Measurements from ENCODE around the gene AVL9. TPM values are rescaled to one million over a fixed set of nuclear protein-coding genes. Genes with fewer than 3 reads are reported as not detected.

The AVL9 gene
- total and polyA plus RNA-seq, 2 of the 4 experiments (the other 2 are of a cell fraction) = 13.1 to 21.7 TPM

GRCh38 chr7:32481176-32481575, 14.1 kb upstream of the AVL9 start:
- Histone ChIP-seq H3K9me3 (ENCODE audit: control insufficient read depth, insufficient read depth, low read length) (no peaks in the 10 kb centered on the region), H4K91ac (ENCODE audit: insufficient read depth, low read depth, low read length) (no peak overlapping the region), H3K14ac (replicated peaks; ENCODE audit: low read depth, low read length) (no peak overlapping the region), H2BK5ac (ENCODE audit: low read depth, low read length, poor library complexity, severe bottlenecking) (no peak overlapping the region), H4K5ac (ENCODE audit: low read depth, low read length) (no peak overlapping the region), H3K27ac (ENCODE audit: insufficient read depth, low read length) (no peak overlapping the region), H2AK9ac (replicated peaks; ENCODE audit: low read depth, low read length, poor library complexity) (no peak overlapping the region), H3K79me1 (ENCODE audit: low read depth in 1 of 2, low read length in 2 of 2) (no peaks in the 10 kb centered on the region), H3K9ac (ENCODE audit: low read depth, low read length) (no peak overlapping the region), H3K36me3 (ENCODE audit: control insufficient read depth, insufficient read depth, low read length) (no peaks in the 10 kb centered on the region), H2BK20ac (ENCODE audit: low read depth, low read length) (no peak overlapping the region), H2AK5ac (ENCODE audit: low read depth, low read length) (no peak overlapping the region), H4K8ac (ENCODE audit: low read depth in 2 of 2, low read length in 2 of 2) (no peak overlapping the region), H3K9me1 (ENCODE audit: insufficient read depth, low read length) (no peaks in the 10 kb centered on the region), H3K4me1 (ENCODE audit: control insufficient read depth, insufficient read depth, low read length) (no peaks in the 10 kb centered on the region), H3K4ac (ENCODE audit: low read depth, low read length) (no peak overlapping the region), H2BK15ac (ENCODE audit: low read depth, low read length) (no peak overlapping the region), H3K56ac (ENCODE audit: extremely low read depth, insufficient read depth, low read length) (no peak overlapping the region), H3K4me3 (ENCODE audit: insufficient read depth, low read depth, low read length) (no peak overlapping the region), H3K23ac (ENCODE audit: low read depth, low read length) (no peak overlapping the region), H4K20me1 (ENCODE audit: insufficient read depth, low read length) (no peaks in the 10 kb centered on the region), H3K18ac (ENCODE audit: low read depth, low read length) (no peak overlapping the region), H3K27me3 (ENCODE audit: control insufficient read depth, insufficient read depth, low read length) (no peaks in the 10 kb centered on the region), H3K4me2 (ENCODE audit: low read depth, low read length) (no peak overlapping the region), H2BK120ac (ENCODE audit: low read depth, low read length) (no peak overlapping the region), H2AFZ (replicated peaks; ENCODE audit: low read length, poor library complexity) (no peak overlapping the region)
- dilution Hi-C loops (cut with HindIII; ENCODE audit: low sequenced_read_pairs, unreplicated experiment) (no loop called here), in situ Hi-C loops (cut with MboI; ENCODE audit: low sequenced_read_pairs) (loop anchor here (5.0 kb wide), 1 partner anchor 739 kb away; no protein-coding TSS in a partner anchor), intact Hi-C loops (cut with micrococcal nuclease) (loop anchor here (10.0 kb wide), 1 partner anchor 436 kb away; no protein-coding TSS in a partner anchor)
- ChIA-PET POLR2A (ENCODE audit: unreplicated experiment) (no interaction called here), CTCF (no interaction called here)
- WGBS, 2 experiments (ENCODE audit: extremely low coverage in 2 of 2, insufficient read length in 1 of 2) = no CpG with 5 or more reads among the region's 1 CpG
- no peak for DNase-seq
- BruUV-seq (replicated peaks) = no TSS peak
- no peak for ATAC-seq (ENCODE audit: low read depth)
- no peak for TF ChIP-seq POLR2A (IDR thresholded peaks at IDR 0.05; ENCODE audit: low read depth, low read length)
- no peak for TF ChIP-seq SMC3 (IDR thresholded peaks at IDR 0.05; ENCODE audit: low read depth, low read length)
- TF ChIP-seq RAD21 (IDR thresholded peaks at IDR 0.05; ENCODE audit: low read length) = no peak
- TF ChIP-seq NFE2L2 (IDR thresholded peaks at IDR 0.05; ENCODE audit: low read depth, low read length) = no peak
- no peak for TF ChIP-seq RFX5 (IDR thresholded peaks at IDR 0.05; ENCODE audit: low read depth, low read length)
- TF ChIP-seq MAFK (IDR thresholded peaks at IDR 0.05; ENCODE audit: low read depth, low read length) = no peak
- TF ChIP-seq MXI1 (IDR thresholded peaks at IDR 0.05; ENCODE audit: borderline replicate concordance, low read depth, low read length) = no peak
- no peak for TF ChIP-seq ELK1 (IDR thresholded peaks at IDR 0.05; ENCODE audit: borderline replicate concordance, low read depth, low read length)
- no peak for TF ChIP-seq CEBPB (IDR thresholded peaks at IDR 0.05; ENCODE audit: low read depth, low read length)

Data from IMR-90 (cell line).